Measurements from ENCODE around the gene KCNA10.

Gene KCNA10

GRCh38 chr1:110547017-110547416 is 28.0 kb upstream of the KCNA10 start:
- no peak for TF ChIP-seq CTCF (IDR thresholded peaks at IDR 0.05; ENCODE audit: insufficient read depth, low read depth, low read length, missing control alignments)
- H3K4me3 ChIP-seq (ENCODE audit: low read length) = no peak overlapping the region
- no peak for DNase-seq (ENCODE audit: low read depth)

- no peak for TF ChIP-seq CTCF (IDR thresholded peaks at IDR 0.05; ENCODE audit: insufficient read depth, low read depth, low read length, missing control alignments)
- DNase-seq (ENCODE audit: low read depth) = no peak
- H3K4me3 ChIP-seq (ENCODE audit: low read length) = no peak overlapping the region
Measured at GRCh38 chr1:110545492-110545891, 26.5 kb upstream of the KCNA10 start.

- no peak overlapping the region for H3K4me3 ChIP-seq (ENCODE audit: low read length)
- no peak for DNase-seq (ENCODE audit: low read depth)
- no peak for TF ChIP-seq CTCF (IDR thresholded peaks at IDR 0.05; ENCODE audit: insufficient read depth, low read depth, low read length, missing control alignments)
Measured at GRCh38 chr1:110544753-110545152, 25.8 kb upstream of the KCNA10 start.

- no peak overlapping the region for H3K4me3 ChIP-seq (ENCODE audit: low read length)
- DNase-seq (ENCODE audit: low read depth) = peak; percentile 71
- TF ChIP-seq CTCF (IDR thresholded peaks at IDR 0.05; ENCODE audit: insufficient read depth, low read depth, low read length, missing control alignments) = no peak
Measured at GRCh38 chr1:110542725-110543124, 23.8 kb upstream of the KCNA10 start.

GRCh38 chr1:110541906-110542395 is 23.0 kb upstream of the KCNA10 start:
- H3K4me3 ChIP-seq (ENCODE audit: low read length) = no peak overlapping the region
- TF ChIP-seq CTCF (IDR thresholded peaks at IDR 0.05; ENCODE audit: insufficient read depth, low read depth, low read length, missing control alignments) = no peak
- DNase-seq (ENCODE audit: low read depth) = no peak

GRCh38 chr1:110540891-110541685 is 22.1 kb upstream of the KCNA10 start:
- H3K4me3 ChIP-seq (ENCODE audit: low read length) = no peak overlapping the region
- no peak for TF ChIP-seq CTCF (IDR thresholded peaks at IDR 0.05; ENCODE audit: insufficient read depth, low read depth, low read length, missing control alignments)
- DNase-seq (ENCODE audit: low read depth) = peak; percentile 30

- no peak for TF ChIP-seq CTCF (IDR thresholded peaks at IDR 0.05; ENCODE audit: insufficient read depth, low read depth, low read length, missing control alignments)
- no peak for DNase-seq (ENCODE audit: low read depth)
- no peak overlapping the region for H3K4me3 ChIP-seq (ENCODE audit: low read length)
Measured at GRCh38 chr1:110538921-110539320, 19.9 kb upstream of the KCNA10 start.
